HCT116 (cell line): ENCODE data around the gene SLC39A10. TPM values are rescaled to one million over a fixed set of nuclear protein-coding genes. Genes with fewer than 3 reads are reported as not detected.

Experiments used
- ATAC-seq: fragments of 200-7000 bp; cut with Tn5 transposase; 2 replicates; pipeline ENCODE4 v1.9.1; 2020; ENCODE audit warnings: mild to moderate bottlenecking, moderate library complexity
- BruUV-seq: library from RNA; stranded (reverse); fragments of 400-500 nt; replicated peaks from 2 replicates; lab custom pipeline; 2021; lab: Mats Ljungman, UMichigan
- CTCF ChIA-PET: fragments of 300-600 bp; sonication (Branson Sonifier 250); formaldehyde crosslinking; loops from one replicate; lab custom pipeline; 2021; ENCODE audit warnings: antibody characterized with exemption; lab: Charles Lee
- POLR2A ChIA-PET: fragments of 300-600, 350-600 bp; sonication (Branson Sonifier 250); formaldehyde crosslinking; loops from one replicate; lab custom pipeline; 2021; ENCODE audit warnings: antibody characterized with exemption; lab: Charles Lee
- RAD21 ChIA-PET, 2 experiments: fragments of 300-600 bp; sonication (Branson Sonifier 250); formaldehyde crosslinking; loops; one replicate each; lab custom pipeline; 2023; ENCODE audit warnings: low total read pairs in 2 of 2; ENCODE audit not compliant: uncharacterized antibody in 2 of 2, unreplicated experiment in 2 of 2, low non-redundant PET in 1 of 2; lab: Charles Lee
- DNase-seq: peaks from one replicate; pipeline ENCODE4 v3.0.0-alpha.2; 2010; ENCODE audit warnings: low read depth, low spot score
- H2AFZ ChIP-seq: fragments of 200-600 bp; shearing (Covaris generic), sonication (generic); 2 replicates; pipeline ENCODE4 v1.6.1; 2017; ENCODE audit warnings: low read depth, mixed run types, mixed read lengths, antibody characterized with exemption, low read length; ENCODE audit not compliant: poor library complexity, severe bottlenecking
- H3K27ac ChIP-seq: 2 replicates; pipeline ENCODE4 v1.5.1; 2012; ENCODE audit warnings: low read depth, low read length
- H3K27me3 ChIP-seq: fragments of 200-600 bp; sonication (generic); 2 replicates; pipeline ENCODE4 v1.6.1; 2016; ENCODE audit warnings: mixed run types, low read length, mixed read lengths; ENCODE audit not compliant: insufficient read depth
- H3K36me3 ChIP-seq, 2 experiments: fragments of 200-500 bp in 1 of 2; fragments of 200-600 bp in 1 of 2; sonication (Bioruptor generic) in 1 of 2; sonication (generic) in 1 of 2; 2 replicates each; pipeline versions ENCODE4 v1.5.1 to v1.6.1; 2014 to 2016; ENCODE audit warnings: low read length in 2 of 2, inconsistent platforms in 1 of 2, mixed read lengths in 1 of 2, mixed run types in 1 of 2; ENCODE audit not compliant: insufficient read depth in 2 of 2, control insufficient read depth in 1 of 2
- H3K4me1 ChIP-seq, 2 experiments: fragments of 200-600 bp in 1 of 2; sonication (generic) in 1 of 2; 2 replicates each; pipeline versions ENCODE4 v1.5.1 to v1.6.1; 2012 to 2017; ENCODE audit warnings: low read length in 2 of 2, inconsistent platforms in 1 of 2, mild to moderate bottlenecking in 1 of 2, mixed read lengths in 1 of 2, mixed run types in 1 of 2, moderate library complexity in 1 of 2; ENCODE audit not compliant: insufficient read depth in 2 of 2, control insufficient read depth in 1 of 2
- H3K4me2 ChIP-seq: fragments of 200-600 bp; sonication (generic); 2 replicates; pipeline ENCODE4 v1.6.1; 2017; ENCODE audit warnings: mixed run types, low read length, mixed read lengths
- H3K4me3 ChIP-seq, 2 experiments: fragments of 200-600 bp in 1 of 2; sonication (generic) in 1 of 2; replicated peaks in 1 of 2; 2 replicates each; pipeline ENCODE4 v1.5.1; 2011 to 2016; ENCODE audit warnings: low read length in 2 of 2, control low read depth in 1 of 2, low read depth in 1 of 2, mild to moderate bottlenecking in 1 of 2, mixed read lengths in 1 of 2, mixed run types in 1 of 2
- H3K79me2 ChIP-seq: fragments of 200-600 bp; sonication (generic); 2 replicates; pipeline ENCODE4 v1.6.1; 2017; ENCODE audit warnings: mild to moderate bottlenecking, mixed run types, low read length, moderate library complexity, mixed read lengths; ENCODE audit not compliant: insufficient read depth
- H3K9ac ChIP-seq: fragments of 200-600 bp; sonication (generic); 2 replicates; pipeline ENCODE4 v1.6.1; 2016; ENCODE audit warnings: low read length, mixed read lengths
- H3K9me2 ChIP-seq: fragments of 200-600 bp; sonication (generic), shearing (Covaris generic); 2 replicates; pipeline ENCODE4 v1.6.1; 2017; ENCODE audit warnings: mixed run types, mild to moderate bottlenecking, moderate library complexity; ENCODE audit not compliant: insufficient read depth
- H3K9me3 ChIP-seq, 2 experiments: fragments of 200-500 bp in 1 of 2; fragments of 200-600 bp in 1 of 2; sonication (Bioruptor generic) in 1 of 2; sonication (generic) in 1 of 2; 2 replicates each; pipeline ENCODE4 v1.6.1; 2014 to 2017; ENCODE audit warnings: low read length in 2 of 2, mixed read lengths in 2 of 2, inconsistent platforms in 1 of 2, low read depth in 1 of 2, mild to moderate bottlenecking in 1 of 2, mixed run types in 1 of 2, moderate library complexity in 1 of 2; ENCODE audit not compliant: control insufficient read depth in 1 of 2, insufficient read depth in 1 of 2
- H4K20me1 ChIP-seq: fragments of 200-600 bp; sonication (generic), shearing (Covaris generic); 2 replicates; pipeline ENCODE4 v1.6.1; 2017; ENCODE audit warnings: mixed run types, mild to moderate bottlenecking, moderate library complexity; ENCODE audit not compliant: insufficient read depth
- CEBPB ChIP-seq: IDR thresholded peaks from 2 replicates; pipeline ENCODE4 v1.6.1; 2012; ENCODE audit warnings: low read depth
- EGR1 ChIP-seq: IDR thresholded peaks from 2 replicates; pipeline ENCODE4 v1.6.1; 2012; ENCODE audit warnings: low read depth
- ELF1 ChIP-seq: IDR thresholded peaks from 2 replicates; pipeline ENCODE4 v1.6.1; 2012; ENCODE audit warnings: low read depth, borderline replicate concordance
- EZH2 ChIP-seq: fragments of 200-600 bp; sonication (generic); IDR thresholded peaks from 2 replicates; pipeline ENCODE4 v1.6.1; 2017; ENCODE audit warnings: antibody characterized with exemption, mixed run types
- FOSL1 ChIP-seq: IDR thresholded peaks from 2 replicates; pipeline ENCODE4 v1.6.1; 2012; ENCODE audit warnings: low read depth
- JUND ChIP-seq: IDR thresholded peaks from 2 replicates; pipeline ENCODE4 v1.6.1; 2012
- POLR2AphosphoS5 ChIP-seq: IDR thresholded peaks from 2 replicates; pipeline ENCODE4 v1.6.1; 2011; ENCODE audit warnings: mild to moderate bottlenecking, low read depth, low read length, moderate library complexity
- RAD21 ChIP-seq: IDR thresholded peaks from 2 replicates; pipeline ENCODE4 v1.6.1; 2012; ENCODE audit warnings: low read depth, mild to moderate bottlenecking
- SIN3A ChIP-seq: IDR thresholded peaks from 2 replicates; pipeline ENCODE4 v1.6.1; 2012; ENCODE audit warnings: low read depth
- SRF ChIP-seq: IDR thresholded peaks from 2 replicates; pipeline ENCODE4 v1.6.1; 2012; ENCODE audit warnings: low read depth
- TCF7L2 ChIP-seq: IDR thresholded peaks from 2 replicates; pipeline ENCODE4 v1.7.0; 2011; ENCODE audit warnings: borderline replicate concordance, inconsistent platforms; ENCODE audit not compliant: insufficient read depth, insufficient read length; ENCODE audit errors: extremely low read depth
- ZFX ChIP-seq: fragments of 450-650 bp; IDR thresholded peaks from 2 replicates; pipeline ENCODE4 v1.6.1; 2017
- intact Hi-C: fragments of 100-400 bp; cut with micrococcal nuclease; formaldehyde crosslinking; loops from 2 replicates; pipeline ENCODE4 v1.10.0; 2022
- total RNA-seq: library from RNA; stranded (reverse); gene quantifications from one replicate; pipeline ENCODE4 v1.2.1, GENCODE V29; 2021; ENCODE audit not compliant: unreplicated experiment
- TF ChIP-seq, protein P1 (sequence below): IDR thresholded peaks from 2 replicates; pipeline ENCODE4 v1.6.1; 2012; ENCODE audit warnings: low read depth
- TF ChIP-seq, protein P2 (sequence below): IDR thresholded peaks from 2 replicates; pipeline ENCODE4 v1.6.1; 2012
- TF ChIP-seq, protein P3 (sequence below): IDR thresholded peaks from 2 replicates; pipeline ENCODE4 v1.6.1; 2012
- TF ChIP-seq, protein P4 (sequence below): IDR thresholded peaks from 2 replicates; pipeline ENCODE4 v1.6.1; 2011; ENCODE audit warnings: mild to moderate bottlenecking, low read length, moderate library complexity; ENCODE audit not compliant: insufficient replicate concordance; ENCODE audit errors: extremely low read depth

SLC39A10 gene
- total RNA-seq, 1 experiment from 2014 or later, result 59.0 TPM

DNA sequence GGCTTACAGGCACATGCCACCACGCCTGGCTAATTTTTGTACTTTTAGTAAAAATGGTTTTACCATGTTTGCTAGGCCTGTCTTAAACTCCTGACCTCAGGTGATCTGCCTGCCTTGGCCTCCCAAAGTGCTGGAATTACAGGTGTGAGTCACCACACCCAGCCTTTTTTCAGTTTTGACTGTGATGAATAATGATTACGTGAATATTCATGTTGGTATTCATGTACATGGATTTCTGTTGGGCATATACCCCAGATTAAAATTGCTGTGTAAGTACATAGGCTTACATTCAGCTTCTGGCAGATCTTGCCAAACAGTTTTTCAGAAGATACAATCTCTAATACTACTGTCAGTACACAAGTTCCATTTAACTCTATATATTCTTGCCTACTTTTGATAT, 20.9 kb downstream of the SLC39A10 start:
- Histone ChIP-seq H3K27me3 (no peaks in the 10 kb centered on the region), H3K79me2 (peaks cover 63% of the 10 kb centered on the region), H4K20me1 (no peaks in the 10 kb centered on the region; the same call in 1 of the 2 replicates), H3K9me2 (no peaks in the 10 kb centered on the region), H3K4me1 (peaks cover 0 to 14% of the 10 kb centered on the region in 2 experiments; a peak in 1 of 4 replicates), H3K9me3 (no peaks in the 10 kb centered on the region), H3K4me2 (no peak overlapping the region), H3K36me3 (peaks cover 2 to 12% of the 10 kb centered on the region in 2 experiments; a peak in 1 of 4 replicates), H3K27ac (no peak overlapping the region), H2AFZ (no peak overlapping the region), H3K9ac (no peak overlapping the region)
- ATAC-seq (no peak), DNase-seq (no peak)
- RAD21 ChIA-PET, result no interaction called here
- intact Hi-C loops, result no loop called here
- TF ChIP-seq, protein P1, sequence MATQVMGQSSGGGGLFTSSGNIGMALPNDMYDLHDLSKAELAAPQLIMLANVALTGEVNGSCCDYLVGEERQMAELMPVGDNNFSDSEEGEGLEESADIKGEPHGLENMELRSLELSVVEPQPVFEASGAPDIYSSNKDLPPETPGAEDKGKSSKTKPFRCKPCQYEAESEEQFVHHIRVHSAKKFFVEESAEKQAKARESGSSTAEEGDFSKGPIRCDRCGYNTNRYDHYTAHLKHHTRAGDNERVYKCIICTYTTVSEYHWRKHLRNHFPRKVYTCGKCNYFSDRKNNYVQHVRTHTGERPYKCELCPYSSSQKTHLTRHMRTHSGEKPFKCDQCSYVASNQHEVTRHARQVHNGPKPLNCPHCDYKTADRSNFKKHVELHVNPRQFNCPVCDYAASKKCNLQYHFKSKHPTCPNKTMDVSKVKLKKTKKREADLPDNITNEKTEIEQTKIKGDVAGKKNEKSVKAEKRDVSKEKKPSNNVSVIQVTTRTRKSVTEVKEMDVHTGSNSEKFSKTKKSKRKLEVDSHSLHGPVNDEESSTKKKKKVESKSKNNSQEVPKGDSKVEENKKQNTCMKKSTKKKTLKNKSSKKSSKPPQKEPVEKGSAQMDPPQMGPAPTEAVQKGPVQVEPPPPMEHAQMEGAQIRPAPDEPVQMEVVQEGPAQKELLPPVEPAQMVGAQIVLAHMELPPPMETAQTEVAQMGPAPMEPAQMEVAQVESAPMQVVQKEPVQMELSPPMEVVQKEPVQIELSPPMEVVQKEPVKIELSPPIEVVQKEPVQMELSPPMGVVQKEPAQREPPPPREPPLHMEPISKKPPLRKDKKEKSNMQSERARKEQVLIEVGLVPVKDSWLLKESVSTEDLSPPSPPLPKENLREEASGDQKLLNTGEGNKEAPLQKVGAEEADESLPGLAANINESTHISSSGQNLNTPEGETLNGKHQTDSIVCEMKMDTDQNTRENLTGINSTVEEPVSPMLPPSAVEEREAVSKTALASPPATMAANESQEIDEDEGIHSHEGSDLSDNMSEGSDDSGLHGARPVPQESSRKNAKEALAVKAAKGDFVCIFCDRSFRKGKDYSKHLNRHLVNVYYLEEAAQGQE, result no peak
- TF ChIP-seq TCF7L2, result no peak
- no peak for TF ChIP-seq ELF1
- no peak for TF ChIP-seq FOSL1
- no peak for TF ChIP-seq SRF
- TF ChIP-seq EZH2, result no peak
- TF ChIP-seq, protein P2, sequence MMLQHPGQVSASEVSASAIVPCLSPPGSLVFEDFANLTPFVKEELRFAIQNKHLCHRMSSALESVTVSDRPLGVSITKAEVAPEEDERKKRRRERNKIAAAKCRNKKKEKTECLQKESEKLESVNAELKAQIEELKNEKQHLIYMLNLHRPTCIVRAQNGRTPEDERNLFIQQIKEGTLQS, result no peak
- TF ChIP-seq, protein P3, sequence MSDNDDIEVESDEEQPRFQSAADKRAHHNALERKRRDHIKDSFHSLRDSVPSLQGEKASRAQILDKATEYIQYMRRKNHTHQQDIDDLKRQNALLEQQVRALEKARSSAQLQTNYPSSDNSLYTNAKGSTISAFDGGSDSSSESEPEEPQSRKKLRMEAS, result no peak
- no peak for TF ChIP-seq ZFX
- TF ChIP-seq POLR2AphosphoS5, result no peak
- TF ChIP-seq JUND, result no peak
- TF ChIP-seq SIN3A, result no peak
- TF ChIP-seq CEBPB, result no peak
- TF ChIP-seq, protein P4, sequence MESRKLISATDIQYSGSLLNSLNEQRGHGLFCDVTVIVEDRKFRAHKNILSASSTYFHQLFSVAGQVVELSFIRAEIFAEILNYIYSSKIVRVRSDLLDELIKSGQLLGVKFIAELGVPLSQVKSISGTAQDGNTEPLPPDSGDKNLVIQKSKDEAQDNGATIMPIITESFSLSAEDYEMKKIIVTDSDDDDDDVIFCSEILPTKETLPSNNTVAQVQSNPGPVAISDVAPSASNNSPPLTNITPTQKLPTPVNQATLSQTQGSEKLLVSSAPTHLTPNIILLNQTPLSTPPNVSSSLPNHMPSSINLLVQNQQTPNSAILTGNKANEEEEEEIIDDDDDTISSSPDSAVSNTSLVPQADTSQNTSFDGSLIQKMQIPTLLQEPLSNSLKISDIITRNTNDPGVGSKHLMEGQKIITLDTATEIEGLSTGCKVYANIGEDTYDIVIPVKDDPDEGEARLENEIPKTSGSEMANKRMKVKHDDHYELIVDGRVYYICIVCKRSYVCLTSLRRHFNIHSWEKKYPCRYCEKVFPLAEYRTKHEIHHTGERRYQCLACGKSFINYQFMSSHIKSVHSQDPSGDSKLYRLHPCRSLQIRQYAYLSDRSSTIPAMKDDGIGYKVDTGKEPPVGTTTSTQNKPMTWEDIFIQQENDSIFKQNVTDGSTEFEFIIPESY, result no peak
- no peak for TF ChIP-seq EGR1
- TF ChIP-seq RAD21, result no peak
- TF ChIP-seq, all 23 proteins: peak for 0
- CTCF ChIA-PET, result interaction anchor here (1.1 kb wide), 1 partner anchor 18 kb away, joined by 4 read pairs; no protein-coding TSS in a partner anchor
- POLR2A ChIA-PET, result no interaction called here
- H3K4me3 ChIP-seq, result no peak overlapping the region
- no TSS peak for BruUV-seq
